Activated CD4-positive, alpha-beta T cell treated with anti-CD3 and anti-CD28 coated beads, Interleukin-2, amount 10 ng/mL, durations not matched to agents 7 days and 5 days (primary cell): ENCODE results near the gene ADCY5. TPM values are rescaled to one million over a fixed set of nuclear protein-coding genes. Genes with fewer than 3 reads are reported as not detected.

Experiments used
- CTCF ChIA-PET: fragments of 350-600 bp; sonication (Branson Sonifier 250); formaldehyde crosslinking; loops from one replicate; lab custom pipeline; 2021; ENCODE audit warnings: antibody characterized with exemption; lab: Charles Lee
- POLR2A ChIA-PET: fragments of 350-600 bp; sonication (Branson Sonifier 250); formaldehyde crosslinking; loops from one replicate; lab custom pipeline; 2021; ENCODE audit warnings: antibody characterized with exemption; lab: Charles Lee
- DNase-seq: peaks from one replicate; pipeline ENCODE4 v3.0.0-alpha.2; 2020
- H3K27ac Mint-ChIP-seq: one replicate; pipeline ENCODE4 v1.8.0; 2021; ENCODE audit warnings: mild to moderate bottlenecking, moderate library complexity, mixed read lengths
- H3K27me3 Mint-ChIP-seq: one replicate; pipeline ENCODE4 v1.8.0; 2021; ENCODE audit warnings: mixed read lengths
- H3K36me3 Mint-ChIP-seq: one replicate; pipeline ENCODE4 v1.8.0; 2021; ENCODE audit warnings: low read depth, mixed read lengths
- H3K4me1 Mint-ChIP-seq: one replicate; pipeline ENCODE4 v1.8.0; 2021; ENCODE audit warnings: mixed read lengths
- H3K4me3 Mint-ChIP-seq: one replicate; pipeline ENCODE4 v1.8.0; 2021; ENCODE audit warnings: mild to moderate bottlenecking, moderate library complexity, mixed read lengths
- H3K9me3 Mint-ChIP-seq: one replicate; pipeline ENCODE4 v1.8.0; 2021; ENCODE audit warnings: mixed read lengths
- total RNA-seq, 2 experiments: library from RNA; stranded (reverse); gene quantifications; one replicate each; pipeline ENCODE4 v1.2.3, GENCODE V29; 2021

ADCY5 gene
- total RNA-seq, 2 experiments from 2014 or later: not detected

- no peaks in the 10 kb centered on the region for H3K4me1 Mint-ChIP-seq
- H3K27ac Mint-ChIP-seq: no peak overlapping the region
- H3K36me3 Mint-ChIP-seq: no peaks in the 10 kb centered on the region
- ChIA-PET CTCF (no interaction called here), POLR2A (no interaction called here)
- H3K27me3 Mint-ChIP-seq: peaks cover 5% of the 10 kb centered on the region
- no peak for DNase-seq
- H3K4me3 Mint-ChIP-seq: no peak overlapping the region
- H3K9me3 Mint-ChIP-seq: no peaks in the 10 kb centered on the region
These were observed 31.0 kb upstream of the ADCY5 start for GRCh38 chr3:123479891-123480290.

GRCh38 chr3:123478314-123478713 is 29.4 kb upstream of the ADCY5 start:
- no peak overlapping the region for H3K27ac Mint-ChIP-seq
- ChIA-PET POLR2A (no interaction called here), CTCF (no interaction called here)
- no peak overlapping the region for H3K4me3 Mint-ChIP-seq
- no peaks in the 10 kb centered on the region for H3K36me3 Mint-ChIP-seq
- H3K9me3 Mint-ChIP-seq: no peaks in the 10 kb centered on the region
- H3K4me1 Mint-ChIP-seq: no peaks in the 10 kb centered on the region
- DNase-seq: no peak
- H3K27me3 Mint-ChIP-seq: peaks cover 5% of the 10 kb centered on the region

- H3K36me3 Mint-ChIP-seq: no peaks in the 10 kb centered on the region
- H3K4me3 Mint-ChIP-seq: no peak overlapping the region
- H3K9me3 Mint-ChIP-seq: no peaks in the 10 kb centered on the region
- peaks cover 5% of the 10 kb centered on the region for H3K27me3 Mint-ChIP-seq
- H3K27ac Mint-ChIP-seq: no peak overlapping the region
- POLR2A ChIA-PET: no interaction called here
- H3K4me1 Mint-ChIP-seq: no peaks in the 10 kb centered on the region
- DNase-seq: no peak
- CTCF ChIA-PET: interaction anchor here (1.2 to 1.3 kb wide), 2 partner anchors 21 to 27 kb away, joined by 3 to 4 read pairs; no protein-coding TSS in a partner anchor
These were observed 28.3 kb upstream of the ADCY5 start for GRCh38 chr3:123476967-123477750.

- Mint-ChIP-seq H3K4me3 (no peak overlapping the region), H3K27me3 (peaks cover 5% of the 10 kb centered on the region), H3K27ac (no peak overlapping the region), H3K9me3 (no peaks in the 10 kb centered on the region), H3K4me1 (no peaks in the 10 kb centered on the region), H3K36me3 (no peaks in the 10 kb centered on the region)
- DNase-seq: no peak
- ChIA-PET POLR2A (no interaction called here), CTCF (interaction anchor here (1.2 to 1.5 kb wide), 3 partner anchors 8 to 28 kb away, joined by 3 to 4 read pairs (median 3); no protein-coding TSS in a partner anchor)
These were observed 26.9 kb upstream of the ADCY5 start for GRCh38 chr3:123475786-123476185.

GRCh38 chr3:123471106-123471505 is 22.2 kb upstream of the ADCY5 start:
- peaks cover 3% of the 10 kb centered on the region for H3K27me3 Mint-ChIP-seq
- H3K27ac Mint-ChIP-seq: no peak overlapping the region
- H3K9me3 Mint-ChIP-seq: no peaks in the 10 kb centered on the region
- no peak overlapping the region for H3K4me3 Mint-ChIP-seq
- ChIA-PET POLR2A (no interaction called here), CTCF (no interaction called here)
- H3K36me3 Mint-ChIP-seq: no peaks in the 10 kb centered on the region
- no peak for DNase-seq
- H3K4me1 Mint-ChIP-seq: no peaks in the 10 kb centered on the region

- Mint-ChIP-seq H3K36me3 (no peaks in the 10 kb centered on the region), H3K27ac (no peak overlapping the region), H3K27me3 (peaks cover 7% of the 10 kb centered on the region), H3K4me3 (no peak overlapping the region), H3K9me3 (no peaks in the 10 kb centered on the region), H3K4me1 (no peaks in the 10 kb centered on the region)
- DNase-seq: no peak
- POLR2A ChIA-PET: no interaction called here
- CTCF ChIA-PET: no interaction called here
These were observed 20.6 kb upstream of the ADCY5 start for GRCh38 chr3:123469323-123469995.

GRCh38 chr3:123467046-123467445 is 18.2 kb upstream of the ADCY5 start:
- ChIA-PET CTCF (no interaction called here), POLR2A (interaction anchor here (0.7 kb wide), 1 partner anchor 55 kb away, joined by 3 read pairs; no protein-coding TSS in a partner anchor)
- no peaks in the 10 kb centered on the region for H3K36me3 Mint-ChIP-seq
- DNase-seq: no peak
- no peak overlapping the region for H3K4me3 Mint-ChIP-seq
- H3K4me1 Mint-ChIP-seq: no peaks in the 10 kb centered on the region
- peaks cover 20% of the 10 kb centered on the region for H3K27me3 Mint-ChIP-seq
- no peaks in the 10 kb centered on the region for H3K9me3 Mint-ChIP-seq
- no peak overlapping the region for H3K27ac Mint-ChIP-seq

GRCh38 chr3:123464211-123464610 is 15.3 kb upstream of the ADCY5 start:
- Mint-ChIP-seq H3K4me3 (no peak overlapping the region), H3K27ac (no peak overlapping the region), H3K4me1 (no peaks in the 10 kb centered on the region), H3K36me3 (no peaks in the 10 kb centered on the region), H3K27me3 (peaks cover 30% of the 10 kb centered on the region), H3K9me3 (no peaks in the 10 kb centered on the region)
- ChIA-PET CTCF (no interaction called here), POLR2A (no interaction called here)
- DNase-seq: no peak

GRCh38 chr3:123459862-123460261 is 11.0 kb upstream of the ADCY5 start:
- CTCF ChIA-PET: no interaction called here
- Mint-ChIP-seq H3K4me3 (no peak overlapping the region), H3K9me3 (no peaks in the 10 kb centered on the region), H3K36me3 (no peaks in the 10 kb centered on the region), H3K27ac (no peak overlapping the region), H3K27me3 (peaks cover 37% of the 10 kb centered on the region), H3K4me1 (no peaks in the 10 kb centered on the region)
- no peak for DNase-seq
- POLR2A ChIA-PET: no interaction called here

- H3K27me3 Mint-ChIP-seq: peaks cover 36% of the 10 kb centered on the region
- POLR2A ChIA-PET: no interaction called here
- no peak for DNase-seq
- no peak overlapping the region for H3K27ac Mint-ChIP-seq
- H3K9me3 Mint-ChIP-seq: no peaks in the 10 kb centered on the region
- H3K4me1 Mint-ChIP-seq: no peaks in the 10 kb centered on the region
- H3K36me3 Mint-ChIP-seq: no peaks in the 10 kb centered on the region
- H3K4me3 Mint-ChIP-seq: no peak overlapping the region
- CTCF ChIA-PET: no interaction called here
These were observed 9.4 kb upstream of the ADCY5 start for GRCh38 chr3:123458255-123458654.

GRCh38 chr3:123457841-123458240 is 9.0 kb upstream of the ADCY5 start:
- Mint-ChIP-seq H3K27me3 (peaks cover 34% of the 10 kb centered on the region), H3K9me3 (no peaks in the 10 kb centered on the region), H3K4me3 (no peak overlapping the region), H3K27ac (no peak overlapping the region), H3K4me1 (no peaks in the 10 kb centered on the region), H3K36me3 (no peaks in the 10 kb centered on the region)
- CTCF ChIA-PET: no interaction called here
- POLR2A ChIA-PET: no interaction called here
- no peak for DNase-seq

- peaks cover 41% of the 10 kb centered on the region for H3K27me3 Mint-ChIP-seq
- peaks cover 4% of the 10 kb centered on the region for H3K4me1 Mint-ChIP-seq
- no peak for DNase-seq
- no peaks in the 10 kb centered on the region for H3K36me3 Mint-ChIP-seq
- no peak overlapping the region for H3K27ac Mint-ChIP-seq
- no peak overlapping the region for H3K4me3 Mint-ChIP-seq
- ChIA-PET POLR2A (no interaction called here), CTCF (no interaction called here)
- H3K9me3 Mint-ChIP-seq: no peaks in the 10 kb centered on the region
These were observed 4.8 kb upstream of the ADCY5 start for GRCh38 chr3:123453675-123454074.

- POLR2A ChIA-PET: no interaction called here
- CTCF ChIA-PET: interaction anchor here (1.4 kb wide), 1 partner anchor 103 kb away, joined by 3 read pairs; no protein-coding TSS in a partner anchor
These were observed 2.3 kb upstream of the ADCY5 start for GRCh38 chr3:123451186-123451585.

More at GRCh38 chr3:123451186-123451585, 2.3 kb upstream of the ADCY5 start:
- no peak for DNase-seq
- H3K9me3 Mint-ChIP-seq: no peaks in the 10 kb centered on the region
- no peaks in the 10 kb centered on the region for H3K36me3 Mint-ChIP-seq
- no peak overlapping the region for H3K27ac Mint-ChIP-seq
- peaks cover 7% of the 10 kb centered on the region for H3K4me1 Mint-ChIP-seq
- H3K27me3 Mint-ChIP-seq: peaks cover 49% of the 10 kb centered on the region
- no peak overlapping the region for H3K4me3 Mint-ChIP-seq
